Measurements from ENCODE around the gene LEMD1. TPM values are rescaled to one million over a fixed set of nuclear protein-coding genes. Genes with fewer than 3 reads are reported as not detected.

LEMD1 gene
- total RNA-seq, 4 donors from 2014 or later = 1.1 to 1.4 (median 1.3) TPM; not detected in 1

DNA sequence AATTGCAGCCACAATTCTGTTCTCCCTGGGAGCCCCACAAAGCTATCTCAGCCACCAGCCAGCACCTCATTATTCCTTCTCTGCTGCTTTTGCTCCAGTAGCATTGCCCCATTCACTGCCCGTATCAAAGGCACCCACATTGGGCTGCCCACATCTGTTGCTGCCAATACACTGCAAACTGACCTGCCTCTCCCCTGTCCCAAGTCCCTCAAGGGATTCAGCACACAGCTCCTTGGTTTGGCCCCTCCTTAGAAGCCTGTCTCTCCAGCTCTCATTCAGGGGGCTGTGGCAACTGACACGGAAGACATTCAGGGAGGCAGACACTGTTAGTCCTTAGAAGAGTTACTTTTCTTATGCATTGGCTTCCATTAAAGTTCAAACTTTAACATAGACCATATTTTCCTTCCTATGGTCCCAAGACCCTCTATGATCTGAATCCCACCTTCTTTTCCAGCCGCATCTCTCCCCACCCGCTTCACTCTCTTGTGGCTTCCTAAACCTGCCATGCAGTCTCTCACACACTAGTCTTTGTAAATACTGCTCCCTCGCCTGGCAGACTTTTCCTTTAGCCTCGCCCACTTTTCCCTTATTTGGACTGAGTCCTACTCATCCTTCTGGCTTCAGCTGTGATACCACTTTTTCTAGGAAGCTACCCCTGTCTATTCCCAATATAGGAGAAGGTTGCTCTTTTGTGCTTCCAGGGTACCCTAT lies 45.9 kb downstream of the LEMD1 start:
- WGBS, 2 donors = 23 to 33% methylated on average over 6 of the region's 6 CpGs

GRCh38 chr1:205374210-205375078 lies 47.4 kb downstream of the LEMD1 start:
- H3K36me3 ChIP-seq = no peaks in the 10 kb centered on the region
- no peak for TF ChIP-seq POLR2A (IDR thresholded peaks at IDR 0.05)
- TF ChIP-seq, protein P1, sequence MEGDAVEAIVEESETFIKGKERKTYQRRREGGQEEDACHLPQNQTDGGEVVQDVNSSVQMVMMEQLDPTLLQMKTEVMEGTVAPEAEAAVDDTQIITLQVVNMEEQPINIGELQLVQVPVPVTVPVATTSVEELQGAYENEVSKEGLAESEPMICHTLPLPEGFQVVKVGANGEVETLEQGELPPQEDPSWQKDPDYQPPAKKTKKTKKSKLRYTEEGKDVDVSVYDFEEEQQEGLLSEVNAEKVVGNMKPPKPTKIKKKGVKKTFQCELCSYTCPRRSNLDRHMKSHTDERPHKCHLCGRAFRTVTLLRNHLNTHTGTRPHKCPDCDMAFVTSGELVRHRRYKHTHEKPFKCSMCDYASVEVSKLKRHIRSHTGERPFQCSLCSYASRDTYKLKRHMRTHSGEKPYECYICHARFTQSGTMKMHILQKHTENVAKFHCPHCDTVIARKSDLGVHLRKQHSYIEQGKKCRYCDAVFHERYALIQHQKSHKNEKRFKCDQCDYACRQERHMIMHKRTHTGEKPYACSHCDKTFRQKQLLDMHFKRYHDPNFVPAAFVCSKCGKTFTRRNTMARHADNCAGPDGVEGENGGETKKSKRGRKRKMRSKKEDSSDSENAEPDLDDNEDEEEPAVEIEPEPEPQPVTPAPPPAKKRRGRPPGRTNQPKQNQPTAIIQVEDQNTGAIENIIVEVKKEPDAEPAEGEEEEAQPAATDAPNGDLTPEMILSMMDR (IDR thresholded peaks at IDR 0.05) = no peak
- intact Hi-C loops (cut with DNase I) = no loop called here
- H3K27me3 ChIP-seq = peaks cover 0 to 52% (median 0%) of the 10 kb centered on the region in 4 donors
- no peaks in the 10 kb centered on the region for H3K9me3 ChIP-seq
- 26 to 31% methylated on average over 10 of the region's 10 CpGs for WGBS, 2 donors
- peaks cover 0 to 59% (median 35%) of the 10 kb centered on the region in 3 donors for H3K4me1 ChIP-seq
- H3K4me3 ChIP-seq = no peak overlapping the region
- DNase-seq = no peak
- peak overlapping the region in 3 of 4 donors; percentile 33 to 68 (median 59) for H3K27ac ChIP-seq

More for the DNA sequence above, 45.9 kb downstream of the LEMD1 start:
- Histone ChIP-seq H3K4me3 (no peak overlapping the region), H3K27me3 (peaks cover 0 to 55% (median 0%) of the 10 kb centered on the region in 4 donors), H3K36me3 (no peaks in the 10 kb centered on the region), H3K27ac (peak overlapping the region in 3 of 4 donors; percentile 6 to 82 (median 77)), H3K9me3 (no peaks in the 10 kb centered on the region), H3K4me1 (peaks cover 0 to 59% (median 35%) of the 10 kb centered on the region in 3 donors)
- DNase-seq = no peak
- intact Hi-C loops (cut with DNase I) = no loop called here
- TF ChIP-seq POLR2A (IDR thresholded peaks at IDR 0.05) = no peak
- TF ChIP-seq, protein P1 (IDR thresholded peaks at IDR 0.05) = no peak

DNA sequence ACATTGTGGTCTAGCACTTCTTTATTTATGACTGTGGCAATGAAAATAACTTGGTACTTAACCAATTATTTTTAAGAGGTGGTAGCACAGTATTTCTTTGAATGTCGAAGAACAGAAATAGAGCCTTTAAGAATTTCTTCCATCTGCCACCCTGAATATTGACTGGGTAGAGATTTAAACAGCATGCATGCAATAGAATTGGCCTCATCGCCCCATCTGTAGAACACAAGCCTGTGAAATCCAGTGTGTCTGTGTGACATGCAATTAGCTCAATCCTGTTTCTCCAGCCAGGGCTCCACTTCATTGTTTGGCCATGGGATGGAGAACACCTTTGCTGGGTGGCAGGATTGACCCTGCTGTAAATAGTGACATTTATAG lies 48.1 kb downstream of the LEMD1 start:
- DNase-seq = no peak
- intact Hi-C loops (cut with DNase I) = no loop called here
- Histone ChIP-seq H3K36me3 (no peaks in the 10 kb centered on the region), H3K27me3 (peaks cover 0 to 49% (median 0%) of the 10 kb centered on the region in 4 donors), H3K4me3 (no peak overlapping the region), H3K4me1 (peaks cover 0 to 59% (median 35%) of the 10 kb centered on the region in 3 donors), H3K9me3 (no peaks in the 10 kb centered on the region), H3K27ac (peak overlapping the region in 2 of 4 donors; percentile 59 to 68)
- no peak for TF ChIP-seq POLR2A (IDR thresholded peaks at IDR 0.05)
- TF ChIP-seq, protein P1 (IDR thresholded peaks at IDR 0.05) = no peak
- WGBS, 2 donors = 86 to 88% methylated on average over 2 of the region's 2 CpGs

- Histone ChIP-seq H3K4me1 (peaks cover 0 to 59% (median 35%) of the 10 kb centered on the region in 3 donors), H3K27ac (no peak overlapping the region), H3K4me3 (no peak overlapping the region), H3K36me3 (no peaks in the 10 kb centered on the region), H3K9me3 (no peaks in the 10 kb centered on the region), H3K27me3 (peaks cover 0 to 44% (median 0%) of the 10 kb centered on the region in 4 donors)
- DNase-seq = no peak
- intact Hi-C loops (cut with DNase I) = no loop called here
- TF ChIP-seq POLR2A (IDR thresholded peaks at IDR 0.05) = no peak
- TF ChIP-seq, protein P1 (IDR thresholded peaks at IDR 0.05) = no peak
- WGBS, 2 donors = 28 to 49% methylated on average over 9 of the region's 9 CpGs
Observed at GRCh38 chr1:205373022-205373797, 48.6 kb downstream of the LEMD1 start.
